Activated CD4-positive, alpha-beta T cell treated with anti-CD3 and anti-CD28 coated beads, Interleukin-2, amount 50 U/mL, for 24 hours (primary cell): ENCODE measurements around the gene ABLIM2.

ENCODE experiments used
- DNase-seq, 2 donors: peaks; one replicate each; pipeline ENCODE4 v3.0.0-alpha.2; 2020; ENCODE audit warnings: low read depth in 1 of 2, low spot score in 1 of 2

The ABLIM2 gene

DNA sequence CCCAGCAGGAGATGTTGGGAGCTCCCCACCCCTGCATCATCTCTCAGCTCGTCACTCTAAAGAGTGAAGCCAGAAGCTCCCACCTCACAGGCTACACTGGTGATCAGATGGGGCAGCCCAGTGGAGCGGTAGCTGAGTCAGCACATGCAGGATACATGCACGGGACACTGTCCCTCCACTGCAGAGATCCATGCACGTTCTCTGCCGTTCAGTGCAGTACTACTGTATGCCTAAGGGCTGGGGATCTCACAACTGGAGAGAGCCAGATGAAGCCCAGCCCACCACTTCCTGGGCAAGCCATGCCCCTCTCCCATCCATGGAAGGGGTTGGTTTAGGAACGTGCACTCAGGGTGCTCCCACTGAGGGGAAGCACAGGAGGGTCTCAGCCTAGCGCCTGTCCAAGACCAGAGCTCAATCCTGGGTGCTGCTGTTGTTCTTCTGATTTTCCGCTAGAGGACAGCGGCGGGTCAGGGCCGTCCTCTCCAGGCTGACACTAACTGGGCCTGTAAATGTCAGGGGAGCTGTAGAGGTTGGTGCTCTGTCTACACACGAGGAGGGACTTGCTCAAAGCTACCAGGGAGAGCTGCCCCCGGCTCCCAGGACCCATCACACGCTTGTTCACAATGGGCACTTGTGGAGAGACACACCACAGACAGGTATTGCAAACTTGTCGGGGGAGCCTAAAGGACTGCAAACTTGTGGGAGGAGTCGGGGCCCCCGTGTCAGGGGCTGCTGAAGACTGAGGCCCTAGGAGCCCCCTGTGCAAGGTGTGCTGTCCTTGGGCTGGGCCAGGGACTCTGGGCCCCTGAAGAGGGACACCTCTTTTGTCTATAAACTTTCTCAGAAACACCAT, 18.2 kb upstream of the ABLIM2 start:
- DNase-seq, result peak in 1 of 2 donors; percentile 22

DNA sequence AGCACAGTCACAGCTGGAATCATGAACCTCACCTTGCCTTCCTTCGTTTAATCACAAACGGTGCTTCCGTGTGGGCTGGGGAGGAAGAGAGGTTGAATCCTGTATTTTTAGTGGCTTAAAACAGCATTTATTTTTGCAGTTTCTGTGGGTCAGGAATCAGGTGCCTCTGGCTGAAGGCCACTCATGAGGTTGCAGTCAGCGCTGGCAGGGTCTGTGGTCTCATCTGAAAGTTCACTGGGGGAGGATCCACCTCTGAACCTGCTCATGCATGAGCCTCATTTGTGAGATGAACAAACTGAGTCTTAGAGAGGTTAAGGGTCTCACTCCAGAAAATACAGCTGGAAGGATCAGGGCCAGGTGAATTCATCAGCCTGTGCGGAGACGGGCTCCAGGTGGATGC, 17.1 kb upstream of the ABLIM2 start:
- no peak for DNase-seq

DNA sequence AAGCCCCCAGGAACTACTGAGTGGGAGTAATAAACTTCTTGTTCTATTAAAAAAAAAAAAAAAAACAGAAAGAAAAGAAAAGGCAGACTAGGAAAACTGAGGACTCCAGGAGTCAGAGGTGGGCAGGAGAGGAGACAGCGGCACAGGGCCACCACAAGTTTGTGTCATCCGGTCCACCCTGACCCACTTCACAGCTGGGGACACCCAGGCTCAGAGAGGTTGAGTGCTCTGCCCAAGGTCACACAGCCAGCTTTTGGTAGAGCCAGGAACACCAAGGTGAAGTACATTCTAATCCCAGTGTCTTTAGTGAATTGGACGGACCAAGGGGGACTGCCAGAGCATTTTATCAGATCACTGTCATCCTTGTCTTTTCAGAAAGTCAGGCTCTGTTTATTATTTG, 16.4 kb upstream of the ABLIM2 start:
- DNase-seq, result no peak

DNA sequence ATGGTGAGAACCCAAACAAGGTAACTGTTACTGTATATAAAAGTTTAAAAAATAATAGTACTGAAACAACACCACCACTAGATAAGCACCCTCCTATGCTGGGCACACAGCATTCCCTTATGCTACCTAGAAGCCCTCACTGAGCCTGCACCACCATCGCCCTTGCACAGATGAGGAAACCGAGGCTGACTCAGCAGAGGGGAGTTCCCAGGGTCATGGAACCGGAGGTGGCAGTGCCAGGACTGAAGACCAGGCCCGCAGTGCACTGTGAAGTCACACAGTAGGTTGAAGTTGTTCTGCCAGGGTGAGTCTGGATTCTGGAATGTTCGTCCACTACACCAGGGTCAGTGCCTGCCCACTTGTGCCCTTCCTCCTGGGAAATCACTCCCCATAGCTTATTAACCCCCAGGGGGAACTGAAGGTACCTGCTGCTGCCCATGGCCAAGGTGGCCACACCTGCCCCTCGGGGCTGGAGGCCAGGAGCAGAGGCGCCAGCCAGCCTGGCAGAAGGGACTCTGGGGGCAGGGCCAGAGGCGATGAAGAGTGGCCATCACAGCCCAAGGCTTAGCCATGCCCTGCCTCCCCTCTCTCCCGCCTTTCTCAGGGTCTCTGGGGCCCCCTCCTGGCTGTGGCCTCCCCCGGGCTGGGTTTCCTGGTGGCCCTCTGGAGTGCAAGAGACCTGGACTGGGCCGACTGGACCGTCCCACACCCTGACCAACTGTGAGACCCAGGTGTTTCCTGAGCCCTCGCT, 15.1 kb upstream of the ABLIM2 start:
- DNase-seq, result no peak

DNA sequence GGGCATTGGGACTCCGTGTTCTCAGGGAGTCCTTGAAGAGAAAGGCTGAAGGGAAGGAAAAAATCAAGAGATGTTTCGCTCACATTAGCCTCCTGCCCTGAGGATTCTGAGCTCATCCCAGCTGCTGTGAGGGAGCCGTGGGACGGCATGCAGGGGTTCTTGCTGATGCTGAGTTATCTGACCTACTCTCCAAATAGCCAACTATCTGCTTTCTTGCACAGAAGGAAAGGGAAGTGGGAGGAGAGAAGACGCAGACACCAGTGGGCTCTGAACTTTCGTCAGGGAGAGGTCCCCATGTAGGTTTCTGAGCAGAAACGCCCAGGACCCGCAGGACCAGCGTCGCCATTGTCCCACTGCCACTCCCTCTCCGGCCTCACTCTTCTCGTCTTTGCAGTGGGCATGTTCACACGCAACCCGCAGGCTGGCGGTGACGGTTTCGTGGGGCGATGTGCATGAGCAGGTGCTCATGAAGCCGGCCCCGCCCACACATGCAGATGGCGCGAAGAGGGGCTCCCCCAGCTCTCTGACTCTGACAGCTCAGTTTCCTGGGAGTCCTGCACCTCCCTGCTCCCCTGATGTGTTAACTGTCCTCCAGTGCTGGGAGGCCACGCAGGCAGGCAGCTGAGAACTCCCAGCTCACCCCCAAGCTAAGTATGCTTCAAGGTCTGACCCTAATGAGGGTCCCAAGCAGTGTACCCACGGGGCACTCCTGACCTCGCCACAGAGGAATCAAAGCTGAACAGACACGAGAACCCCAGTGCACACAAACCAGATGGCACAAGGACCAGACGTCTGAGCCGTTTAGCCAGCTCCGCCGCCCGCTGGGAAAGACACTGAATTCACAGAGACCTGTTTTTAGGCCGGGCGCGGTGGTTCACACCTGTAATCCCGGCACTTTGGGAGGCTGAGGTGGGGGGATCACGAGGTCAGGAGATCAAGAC, 13.6 kb upstream of the ABLIM2 start:
- DNase-seq, result peak; percentile 13 to 21

DNA sequence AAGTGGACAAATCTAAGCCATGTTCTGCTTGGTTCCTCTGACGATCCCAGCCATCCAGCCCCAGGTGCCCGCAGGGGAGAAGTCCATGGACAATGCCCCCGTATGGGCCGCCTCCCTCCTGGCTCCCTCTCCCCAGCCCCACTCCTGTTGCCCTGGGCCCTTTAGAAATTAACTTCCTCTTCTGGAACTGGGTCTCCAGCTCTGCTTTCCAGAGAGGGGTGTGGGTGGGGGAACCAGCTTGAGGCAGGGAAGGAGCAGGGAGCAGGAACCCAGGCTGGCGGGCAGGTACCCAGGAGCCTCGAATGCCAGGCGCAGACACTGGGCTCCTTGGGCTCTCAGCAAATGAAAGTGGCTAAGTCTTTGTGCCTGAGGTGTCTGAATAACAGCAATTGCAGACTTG, 12.7 kb upstream of the ABLIM2 start:
- DNase-seq, result no peak

DNA sequence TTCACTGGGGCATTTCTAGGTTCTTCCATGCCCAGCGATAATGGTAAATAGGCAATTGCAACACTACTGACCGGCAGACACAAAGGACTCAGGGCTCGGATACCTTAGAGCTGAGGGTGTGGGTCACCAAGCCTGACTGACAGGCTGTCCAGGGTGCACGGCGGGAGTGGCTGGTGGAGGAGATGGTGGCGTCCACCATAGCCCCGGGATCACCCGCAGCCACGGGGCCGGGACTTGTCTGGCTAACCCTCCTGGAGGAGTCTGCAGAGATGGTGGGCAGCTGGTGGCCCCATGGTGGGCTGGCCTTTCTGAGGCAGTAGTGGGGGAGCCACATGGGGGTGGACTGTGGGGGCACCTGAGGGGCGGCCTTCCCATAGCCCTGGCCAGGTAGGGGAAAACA, 11.7 kb upstream of the ABLIM2 start:
- DNase-seq, result no peak

DNA sequence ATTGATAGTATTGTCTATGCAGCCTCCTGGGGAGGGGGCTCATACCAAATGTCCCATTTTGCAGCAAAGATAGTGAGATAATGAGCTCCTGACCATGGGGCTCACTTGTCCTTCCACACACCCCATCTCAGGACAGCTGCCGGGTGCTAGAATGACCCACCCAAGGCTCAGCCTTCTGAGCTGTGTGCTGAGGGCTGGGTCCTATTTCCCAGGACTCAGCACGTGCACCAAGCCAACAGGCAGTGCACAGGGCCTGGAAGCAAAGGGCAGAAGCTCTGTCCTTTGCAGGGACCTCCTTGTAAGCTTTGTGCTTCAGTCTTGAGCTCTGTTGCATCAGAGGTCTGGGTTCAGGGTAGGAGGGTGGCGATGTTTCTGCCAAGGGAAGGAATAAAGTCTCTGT, 11.2 kb upstream of the ABLIM2 start:
- no peak for DNase-seq

DNA sequence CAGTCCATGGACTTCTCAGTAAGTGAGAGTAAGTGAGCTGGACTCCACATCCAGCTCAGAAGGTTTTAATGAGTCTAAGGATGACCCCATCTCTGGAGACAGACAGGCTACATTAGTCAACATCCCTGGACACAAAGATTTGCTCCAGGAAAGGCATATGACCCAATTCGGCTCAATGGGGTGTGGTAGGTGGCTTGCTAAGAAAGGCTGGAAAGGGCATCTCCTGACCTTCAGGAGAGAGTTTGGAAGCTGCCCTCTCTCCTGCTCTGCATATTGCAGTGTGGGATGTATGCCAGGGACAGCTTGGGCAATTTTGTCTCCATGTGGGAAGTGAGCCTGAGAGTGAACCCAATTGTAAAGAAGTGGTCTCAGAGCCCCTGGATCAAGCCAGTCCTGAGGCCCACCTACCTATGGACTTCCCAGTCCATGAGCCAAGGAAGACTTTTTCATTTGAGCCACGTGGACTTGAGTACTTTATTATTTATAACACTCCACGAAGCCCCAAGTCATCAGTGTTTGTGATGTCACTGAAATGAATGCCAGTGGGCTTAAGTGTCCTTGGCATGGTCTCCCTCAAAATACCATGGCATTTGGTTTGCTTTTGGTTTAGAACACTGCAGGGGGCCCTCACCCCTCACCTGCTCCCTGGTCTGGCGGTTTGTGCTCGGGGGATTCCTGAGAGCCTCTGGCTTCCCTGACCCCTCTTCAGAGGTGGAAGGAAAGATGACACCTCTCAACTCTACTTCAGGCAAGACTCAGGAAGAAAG, 10.4 kb upstream of the ABLIM2 start:
- DNase-seq, result no peak

DNA sequence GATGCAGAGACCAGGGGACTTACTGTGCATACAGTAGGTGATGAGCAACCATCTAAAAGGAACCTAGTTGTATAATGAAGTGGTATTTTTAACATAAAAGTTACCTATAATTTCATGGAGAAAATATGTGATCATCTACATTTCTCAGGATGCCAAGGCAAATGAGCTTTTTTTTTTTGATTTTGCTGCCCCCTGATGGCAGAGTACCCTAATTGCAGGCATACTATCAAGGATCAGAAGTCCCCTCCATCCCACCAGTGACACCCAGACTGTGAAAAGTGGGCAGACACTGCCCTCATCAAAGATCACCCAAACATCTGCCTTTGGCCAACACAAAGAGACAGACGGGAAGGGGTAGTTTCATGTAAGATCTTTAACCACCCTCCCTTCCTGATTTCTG, 9.6 kb upstream of the ABLIM2 start:
- DNase-seq, result no peak

DNA sequence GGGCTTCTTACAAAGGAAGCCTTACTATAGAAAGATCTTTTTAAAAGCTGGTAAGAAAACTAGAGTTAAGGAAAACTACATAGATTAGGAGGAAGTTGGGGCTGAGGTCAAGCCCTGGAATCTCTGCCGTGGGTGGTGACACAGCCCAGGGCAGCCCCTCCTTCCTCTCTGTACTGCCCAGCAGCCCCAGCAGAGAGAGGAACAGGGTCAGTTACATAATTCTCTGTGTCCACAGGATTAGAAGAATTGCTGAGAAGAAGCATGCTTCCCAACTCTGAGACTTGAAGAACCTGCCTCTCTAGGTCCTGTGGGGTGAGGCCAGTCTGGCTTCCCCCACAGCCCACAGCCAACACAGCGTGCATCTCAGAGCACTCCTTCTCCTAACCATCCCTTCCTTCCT, 9.2 kb upstream of the ABLIM2 start:
- DNase-seq, result no peak

DNA sequence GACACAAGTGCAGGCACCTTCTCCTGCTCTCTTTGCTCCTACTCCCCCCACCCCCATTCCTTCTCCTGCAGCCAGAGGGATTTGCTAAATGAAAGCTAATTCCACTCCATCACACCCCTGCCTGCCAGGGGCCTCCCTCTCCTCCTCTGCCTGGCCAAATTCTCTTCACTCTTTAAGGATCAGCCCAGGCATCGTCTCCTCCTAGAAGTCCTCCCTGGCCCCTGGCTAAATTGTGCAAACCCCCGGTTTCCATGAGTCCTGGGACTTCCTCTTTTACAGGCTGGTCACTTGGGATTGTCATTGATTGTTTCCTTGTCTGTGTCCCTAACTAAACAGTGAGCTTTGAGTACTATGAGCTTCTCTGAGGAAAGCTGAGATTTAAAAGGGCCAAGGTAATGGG, 8.7 kb upstream of the ABLIM2 start:
- no peak for DNase-seq

DNA sequence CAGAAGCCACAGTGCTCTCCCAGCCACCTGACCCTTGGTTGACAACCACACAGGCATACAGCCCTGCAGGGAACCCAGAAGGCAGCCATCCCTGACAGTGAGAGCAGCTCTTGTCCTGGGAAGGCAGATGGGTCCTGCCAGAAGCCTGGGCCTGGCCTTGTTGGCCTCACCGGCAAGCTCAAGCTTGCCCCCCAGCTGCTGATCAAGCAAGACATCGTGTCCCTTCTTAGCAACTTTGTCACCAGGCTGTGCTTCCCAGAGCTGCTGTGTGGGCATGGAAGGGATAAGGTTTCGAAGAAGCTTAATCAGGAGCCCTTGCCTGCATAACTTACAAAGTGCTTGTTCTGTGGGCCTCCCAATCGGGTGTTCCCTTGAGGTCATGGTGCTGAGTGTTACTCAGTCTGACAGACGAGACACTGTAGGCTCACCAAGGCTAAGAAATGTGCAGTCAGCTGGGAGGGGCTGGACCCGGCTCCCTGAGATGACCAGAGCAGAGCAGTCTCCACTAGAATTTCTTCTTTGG, 6.8 kb upstream of the ABLIM2 start:
- no peak for DNase-seq

DNA sequence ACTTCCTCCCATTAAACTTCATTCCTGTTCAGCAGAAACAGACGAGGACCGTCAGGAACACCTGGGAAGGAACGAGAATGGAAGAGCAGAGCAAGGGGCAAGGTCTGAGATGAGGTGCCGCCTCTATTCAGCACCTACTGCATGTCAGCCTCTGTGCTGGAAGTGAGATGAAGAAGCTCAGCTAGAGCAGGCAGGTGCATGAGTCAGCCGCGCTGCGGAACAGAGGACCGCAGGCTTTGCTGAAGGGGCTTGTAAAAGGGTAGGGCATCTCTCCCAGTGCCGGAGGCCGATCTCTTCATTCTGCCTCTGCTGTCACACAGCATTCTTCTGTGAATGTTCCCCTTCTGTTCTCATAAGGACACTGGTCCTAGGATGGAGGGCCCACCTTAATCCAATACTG, 6.1 kb upstream of the ABLIM2 start:
- no peak for DNase-seq

DNA sequence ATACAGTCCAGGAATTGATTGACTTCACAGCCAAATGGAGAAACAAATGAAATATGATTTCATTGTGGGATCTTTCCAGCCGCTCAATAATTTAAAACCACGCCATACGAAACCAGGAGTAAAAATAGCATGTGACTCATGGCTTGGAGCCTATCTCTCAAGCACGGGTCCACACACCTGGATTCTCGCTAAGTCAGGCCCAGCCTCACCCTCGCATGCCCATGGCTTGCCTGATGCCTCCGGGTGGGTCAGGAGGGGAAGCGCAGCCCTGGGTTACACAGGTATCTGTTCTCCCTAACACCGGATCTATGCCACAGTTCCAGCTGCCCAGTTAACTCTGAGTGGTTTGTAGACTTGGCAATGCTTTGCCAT, 5.6 kb upstream of the ABLIM2 start:
- DNase-seq, result no peak

DNA sequence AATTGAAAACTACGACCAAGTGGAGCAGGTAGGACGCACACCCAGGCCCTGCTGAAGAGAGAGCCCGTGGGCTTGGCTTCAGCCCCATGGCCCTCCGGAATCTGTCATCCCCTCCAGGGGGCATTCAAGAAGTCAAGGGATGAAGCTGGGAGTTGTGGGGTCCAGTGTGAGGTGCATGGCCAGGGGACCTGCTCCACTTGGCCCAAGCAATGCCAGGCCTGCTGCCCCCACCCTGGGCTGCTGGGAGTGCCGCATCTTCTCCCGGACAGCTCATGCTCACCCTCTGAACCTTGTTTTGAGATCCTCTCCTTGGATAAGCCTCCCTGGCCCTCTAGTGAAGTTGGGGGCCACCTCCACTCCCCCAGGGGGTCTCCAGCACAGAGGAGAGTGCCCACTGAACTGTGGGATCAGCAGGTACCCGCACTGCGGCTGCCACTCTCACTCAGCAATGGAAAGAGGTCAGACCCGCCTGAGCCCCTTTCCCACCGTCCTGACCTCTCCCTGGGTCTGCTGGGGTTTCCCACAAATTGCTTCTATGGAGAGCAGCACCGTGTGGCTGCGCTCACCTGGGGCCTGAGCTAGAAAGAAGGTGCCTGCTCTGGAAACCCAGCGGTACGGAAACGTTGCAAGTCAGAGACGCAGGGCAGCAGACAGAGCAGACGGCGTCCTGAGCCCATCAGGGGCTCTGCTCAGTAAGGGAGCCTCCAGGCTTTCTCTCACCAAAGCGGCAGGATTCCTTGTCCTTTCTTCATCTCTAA, 5.0 kb upstream of the ABLIM2 start:
- no peak for DNase-seq

DNA sequence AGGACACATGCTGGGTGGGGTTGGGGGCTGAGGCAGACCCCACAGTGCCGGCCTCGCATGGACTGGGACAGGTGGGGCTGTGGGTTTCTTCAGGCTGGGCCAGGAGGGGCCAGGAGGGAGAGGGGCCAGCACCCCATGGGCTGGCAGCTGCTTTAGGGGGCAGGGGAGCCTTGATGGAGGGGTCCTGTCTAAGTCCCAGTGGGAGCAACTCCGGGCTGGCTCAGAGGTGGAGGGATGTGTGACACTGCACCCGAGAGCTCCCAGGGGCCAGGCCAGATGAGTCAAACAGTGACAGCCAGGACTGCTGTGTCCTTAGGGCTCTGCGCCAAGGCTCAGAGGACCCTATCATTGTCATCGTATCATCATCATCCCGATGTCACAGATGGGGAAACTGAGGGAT, 4.4 kb upstream of the ABLIM2 start:
- DNase-seq, result no peak

DNA sequence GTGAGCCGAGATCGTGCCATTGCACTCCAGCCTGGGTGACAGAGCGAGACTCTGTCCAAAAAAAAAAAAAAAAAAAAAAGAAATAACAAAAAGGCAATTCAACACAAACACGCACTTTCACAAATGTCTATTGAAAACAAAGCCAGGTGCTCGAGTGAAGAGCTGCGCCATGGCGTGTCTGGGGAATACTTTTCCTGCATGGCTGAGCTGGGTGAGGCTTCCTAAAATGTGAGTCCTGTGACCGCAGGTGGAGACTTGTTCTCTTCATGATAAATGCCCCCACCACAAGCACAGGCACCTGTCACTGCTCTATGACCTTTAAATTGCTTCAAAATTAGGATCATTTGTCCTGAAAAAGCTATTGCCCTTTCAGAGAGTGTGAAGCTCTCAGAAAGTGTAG, 4.0 kb upstream of the ABLIM2 start:
- no peak for DNase-seq

DNA sequence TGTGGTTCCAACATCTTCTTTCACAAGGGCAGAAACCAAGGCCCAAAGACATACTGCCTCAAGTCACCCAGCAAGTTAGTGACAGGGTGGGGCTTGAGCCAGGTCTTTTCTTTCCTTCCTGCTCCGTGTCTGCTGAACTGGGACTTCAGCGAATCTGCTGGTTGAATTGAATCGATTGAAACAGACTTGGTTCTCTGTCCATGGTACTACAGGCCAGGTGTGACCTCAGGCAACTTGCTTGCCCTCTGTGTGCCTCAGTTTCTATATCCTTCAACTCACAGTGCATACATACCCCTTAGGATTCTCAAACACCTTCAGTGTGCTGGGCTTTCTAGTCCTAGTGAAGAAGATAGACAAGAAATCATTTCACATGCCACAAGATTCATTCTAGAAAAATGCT, 2.0 kb upstream of the ABLIM2 start:
- no peak for DNase-seq

DNA sequence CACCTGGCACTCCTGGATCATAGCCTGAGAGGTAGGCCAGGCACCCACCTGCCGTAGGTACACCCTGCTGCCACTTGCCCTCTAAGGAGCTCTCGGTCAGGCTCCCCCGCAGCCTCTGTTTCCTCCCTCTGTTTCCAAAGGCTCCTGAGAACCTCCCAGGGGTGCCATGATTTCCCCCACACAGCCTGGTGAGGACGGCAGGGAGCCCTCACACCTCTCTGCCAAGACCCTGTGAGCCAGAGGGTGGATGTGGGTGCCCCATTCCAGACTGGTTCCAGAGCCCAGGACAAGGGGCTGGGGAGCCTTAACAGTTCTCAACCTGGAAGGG, 1.6 kb upstream of the ABLIM2 start:
- DNase-seq, result no peak
